CD4-positive, alpha-beta T cell treated with Interleukin-4 for 1 hour (primary cell): ENCODE results near the gene SPAG5.

ENCODE experiments used
- DNase-seq, 2 donors: peaks; one replicate each; pipeline ENCODE4 v3.0.0-alpha.2; 2020 to 2022

SPAG5 gene, protein sequence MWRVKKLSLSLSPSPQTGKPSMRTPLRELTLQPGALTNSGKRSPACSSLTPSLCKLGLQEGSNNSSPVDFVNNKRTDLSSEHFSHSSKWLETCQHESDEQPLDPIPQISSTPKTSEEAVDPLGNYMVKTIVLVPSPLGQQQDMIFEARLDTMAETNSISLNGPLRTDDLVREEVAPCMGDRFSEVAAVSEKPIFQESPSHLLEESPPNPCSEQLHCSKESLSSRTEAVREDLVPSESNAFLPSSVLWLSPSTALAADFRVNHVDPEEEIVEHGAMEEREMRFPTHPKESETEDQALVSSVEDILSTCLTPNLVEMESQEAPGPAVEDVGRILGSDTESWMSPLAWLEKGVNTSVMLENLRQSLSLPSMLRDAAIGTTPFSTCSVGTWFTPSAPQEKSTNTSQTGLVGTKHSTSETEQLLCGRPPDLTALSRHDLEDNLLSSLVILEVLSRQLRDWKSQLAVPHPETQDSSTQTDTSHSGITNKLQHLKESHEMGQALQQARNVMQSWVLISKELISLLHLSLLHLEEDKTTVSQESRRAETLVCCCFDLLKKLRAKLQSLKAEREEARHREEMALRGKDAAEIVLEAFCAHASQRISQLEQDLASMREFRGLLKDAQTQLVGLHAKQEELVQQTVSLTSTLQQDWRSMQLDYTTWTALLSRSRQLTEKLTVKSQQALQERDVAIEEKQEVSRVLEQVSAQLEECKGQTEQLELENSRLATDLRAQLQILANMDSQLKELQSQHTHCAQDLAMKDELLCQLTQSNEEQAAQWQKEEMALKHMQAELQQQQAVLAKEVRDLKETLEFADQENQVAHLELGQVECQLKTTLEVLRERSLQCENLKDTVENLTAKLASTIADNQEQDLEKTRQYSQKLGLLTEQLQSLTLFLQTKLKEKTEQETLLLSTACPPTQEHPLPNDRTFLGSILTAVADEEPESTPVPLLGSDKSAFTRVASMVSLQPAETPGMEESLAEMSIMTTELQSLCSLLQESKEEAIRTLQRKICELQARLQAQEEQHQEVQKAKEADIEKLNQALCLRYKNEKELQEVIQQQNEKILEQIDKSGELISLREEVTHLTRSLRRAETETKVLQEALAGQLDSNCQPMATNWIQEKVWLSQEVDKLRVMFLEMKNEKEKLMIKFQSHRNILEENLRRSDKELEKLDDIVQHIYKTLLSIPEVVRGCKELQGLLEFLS

DNA sequence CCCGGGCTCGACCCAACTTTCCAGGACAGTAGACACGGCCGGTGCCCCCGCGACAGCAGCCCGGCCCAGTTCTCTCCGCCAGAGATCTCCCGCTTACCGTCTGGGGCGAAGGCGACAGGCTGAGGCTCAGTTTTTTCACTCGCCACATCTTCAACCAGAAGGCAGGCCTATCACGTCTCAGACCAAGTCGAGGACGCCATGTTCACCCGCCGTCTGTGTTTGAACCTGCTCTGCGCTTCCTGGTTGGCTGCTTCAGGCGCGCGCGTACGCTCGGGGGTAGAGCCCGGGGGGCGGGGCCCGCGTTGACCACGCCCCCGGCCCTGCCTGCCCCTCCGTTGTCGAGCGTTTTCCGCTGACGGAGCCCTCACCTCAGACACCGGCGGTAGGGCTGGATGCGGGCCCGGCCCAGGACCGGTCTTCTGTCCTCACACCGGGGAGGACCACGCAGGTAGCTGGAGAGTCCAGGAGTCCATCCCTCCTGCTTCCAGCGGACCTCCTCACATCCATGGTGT lies at the start of gene SPAG5:
Gene SPAG5 (minus strand): TSS at position 227 of the 512 bp plus-strand sequence. CDS start 79 bp downstream, at position 148.
- peak; percentile 95 for DNase-seq

DNA sequence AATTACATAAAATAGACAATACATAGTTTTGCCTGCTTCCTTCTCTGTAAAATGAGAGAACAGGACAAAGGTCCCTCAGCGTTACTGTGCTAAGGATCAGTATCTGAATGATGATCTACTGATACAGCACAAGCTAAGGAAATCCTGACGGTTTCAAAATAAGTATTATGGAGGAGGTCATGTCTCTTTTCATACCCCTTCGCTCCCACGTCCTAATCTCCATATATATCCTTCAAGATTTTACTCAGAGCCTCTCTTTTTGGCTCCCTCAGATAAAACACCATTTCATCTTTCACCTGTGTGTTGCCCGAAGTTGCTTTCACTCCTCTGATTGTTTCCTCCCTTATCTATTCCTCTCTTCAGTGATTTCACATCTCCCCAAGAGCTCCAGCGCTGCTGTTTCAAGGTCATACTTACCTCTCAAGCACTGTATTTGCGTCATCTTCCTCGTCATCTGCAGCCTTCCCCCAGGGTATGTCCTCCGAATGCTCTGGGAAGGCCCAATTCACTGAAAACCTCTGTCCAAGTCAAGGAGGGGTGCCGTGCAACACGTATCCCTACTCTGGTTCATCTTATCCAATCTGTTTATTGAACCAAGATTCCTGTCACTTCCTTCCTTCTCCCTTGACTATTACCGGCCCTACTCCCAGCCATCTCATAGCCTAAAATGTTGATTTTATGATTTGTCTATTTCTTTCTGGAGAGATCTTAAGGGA lies 47.4 kb upstream of the SPAG5 start:
- peak in 1 of 2 donors; percentile 11 for DNase-seq

DNA sequence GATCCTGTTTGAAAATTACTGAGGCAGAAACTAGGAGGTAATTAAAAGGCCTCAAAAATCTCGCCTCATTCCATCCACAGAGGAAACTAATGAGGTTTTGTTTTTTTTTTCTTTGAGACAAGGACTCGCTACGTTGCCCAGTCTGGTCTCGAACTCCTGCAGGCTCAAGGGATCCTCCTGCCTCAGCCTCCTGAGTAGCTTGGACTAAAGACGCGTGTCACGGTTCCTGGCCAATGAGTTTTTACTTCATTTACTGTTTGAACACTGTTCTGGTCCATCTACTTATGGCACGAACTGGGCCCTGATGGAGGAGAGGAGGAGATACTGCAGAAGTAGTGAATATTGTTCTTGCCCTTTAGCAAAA lies 46.7 kb upstream of the SPAG5 start:
- no peak for DNase-seq

DNA sequence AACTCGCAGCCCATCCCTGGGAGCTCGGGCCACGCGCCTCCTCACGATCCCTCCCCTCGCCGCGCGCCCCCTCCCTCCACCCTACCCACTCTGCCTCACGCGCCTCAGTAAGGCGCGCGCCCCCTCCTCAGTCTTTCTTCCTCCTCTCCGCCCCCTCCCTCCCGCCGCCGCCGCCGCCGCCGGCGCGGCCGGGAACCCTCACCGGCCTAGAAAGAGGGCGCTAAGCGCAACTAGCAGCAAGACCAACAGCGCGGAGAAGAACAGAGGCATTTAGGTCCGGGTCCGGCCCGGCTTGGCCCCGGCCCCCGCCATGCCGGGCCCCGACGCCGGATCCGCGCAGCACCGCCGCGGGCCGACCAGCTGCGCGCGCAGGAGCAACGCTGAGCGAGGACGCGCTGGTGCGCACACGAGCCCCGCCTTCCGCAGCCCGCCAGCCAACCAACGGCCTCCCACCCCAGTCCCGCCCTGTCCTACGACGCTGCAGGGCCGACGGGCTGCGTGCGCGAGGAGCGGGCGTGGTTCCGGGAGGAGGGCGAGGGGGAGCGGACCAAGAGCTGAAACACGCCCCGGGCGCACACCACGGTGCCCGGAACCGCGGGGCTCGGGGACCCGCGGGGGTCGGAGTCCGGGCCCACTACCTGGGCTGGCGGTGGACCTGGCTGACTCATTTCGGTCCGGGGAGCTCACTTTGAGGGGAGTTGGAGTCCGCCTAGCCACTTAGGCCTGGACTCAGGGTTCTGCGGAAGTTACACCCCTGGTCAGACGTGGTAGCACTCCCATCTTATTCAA lies 46.2 kb upstream of the SPAG5 start, which contains the start of gene BLTP2:
Gene BLTP2 (minus strand): TSS at position 372 of the 789 bp plus-strand sequence. CDS start 102 bp downstream, at position 270.
- peak; percentile 96 for DNase-seq

DNA sequence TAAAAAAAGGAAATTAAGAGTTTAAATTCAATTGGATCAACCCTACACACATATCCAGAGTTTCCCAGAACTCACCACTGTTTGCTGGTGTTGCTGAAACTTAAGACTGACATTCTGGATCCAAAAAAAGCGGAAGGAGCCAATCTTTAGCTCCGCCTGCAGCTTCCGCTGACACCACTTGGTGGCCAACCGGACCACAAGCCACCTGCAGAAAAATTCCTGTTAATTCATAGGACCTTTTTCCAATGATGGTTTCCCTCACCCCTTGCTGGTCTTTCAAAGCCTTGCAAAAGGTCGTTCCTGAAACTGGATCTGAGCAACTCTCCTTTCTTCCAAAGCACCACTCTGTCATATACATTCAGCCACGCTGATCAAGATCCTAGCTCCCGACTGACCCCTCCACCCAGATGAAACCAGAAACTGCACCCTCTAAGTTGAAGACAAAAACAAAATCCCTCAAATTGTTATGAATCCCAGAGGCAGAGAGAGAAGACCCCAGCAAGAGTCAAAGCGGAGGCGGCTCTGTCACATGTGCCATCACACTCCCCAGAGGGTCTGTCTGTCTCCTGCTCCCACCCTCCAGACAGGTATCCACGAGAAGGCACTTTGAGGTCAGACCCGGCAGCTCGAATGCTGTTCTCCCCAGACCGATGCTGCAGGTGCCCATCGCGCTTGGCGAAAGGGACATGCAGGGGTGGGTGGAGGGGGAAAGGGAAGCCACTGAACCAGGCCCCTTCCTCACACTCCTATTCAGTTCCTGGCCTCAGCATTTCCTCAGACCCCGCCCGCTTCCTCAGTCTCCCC lies 45.4 kb upstream of the SPAG5 start:
- peak; percentile 33 to 53 for DNase-seq

DNA sequence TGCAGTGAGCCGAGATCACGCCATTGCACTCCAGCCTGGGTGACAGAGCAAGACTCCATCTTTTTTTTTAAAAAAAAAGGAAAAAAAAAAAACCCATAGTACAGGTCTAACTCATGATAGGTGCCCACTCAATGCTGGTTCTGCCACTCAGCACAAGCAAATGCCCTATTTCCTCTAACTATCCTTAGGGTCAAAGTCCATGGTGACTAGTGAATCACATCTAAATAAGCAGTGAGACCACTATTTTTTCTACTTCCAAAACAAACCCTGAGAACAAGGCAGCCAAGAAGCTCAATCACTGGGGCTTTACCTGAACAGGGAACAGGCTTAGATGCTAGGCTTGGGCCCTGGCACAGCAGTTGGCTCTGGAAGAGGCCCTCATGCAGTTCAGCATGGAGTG lies 42.8 kb upstream of the SPAG5 start:
- no peak for DNase-seq

DNA sequence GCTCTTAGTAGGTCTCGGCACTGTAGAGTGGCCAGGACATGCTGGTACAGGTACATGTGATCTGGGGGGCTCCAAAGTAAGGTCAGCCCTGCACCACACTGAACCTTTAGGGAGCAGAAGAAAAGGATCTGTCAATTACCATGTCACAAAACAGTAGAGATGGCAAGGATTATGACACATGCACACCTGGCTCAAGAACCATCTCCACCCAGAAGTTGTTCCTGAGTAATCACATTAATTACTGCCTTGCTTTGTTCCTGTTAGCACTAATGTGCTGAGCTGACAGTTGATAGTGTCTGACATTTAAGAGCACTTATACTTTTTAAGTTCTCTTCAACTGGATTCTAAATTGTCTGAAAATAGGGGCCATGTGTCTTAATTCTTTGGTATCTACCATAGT lies 36.7 kb upstream of the SPAG5 start:
- DNase-seq = no peak

DNA sequence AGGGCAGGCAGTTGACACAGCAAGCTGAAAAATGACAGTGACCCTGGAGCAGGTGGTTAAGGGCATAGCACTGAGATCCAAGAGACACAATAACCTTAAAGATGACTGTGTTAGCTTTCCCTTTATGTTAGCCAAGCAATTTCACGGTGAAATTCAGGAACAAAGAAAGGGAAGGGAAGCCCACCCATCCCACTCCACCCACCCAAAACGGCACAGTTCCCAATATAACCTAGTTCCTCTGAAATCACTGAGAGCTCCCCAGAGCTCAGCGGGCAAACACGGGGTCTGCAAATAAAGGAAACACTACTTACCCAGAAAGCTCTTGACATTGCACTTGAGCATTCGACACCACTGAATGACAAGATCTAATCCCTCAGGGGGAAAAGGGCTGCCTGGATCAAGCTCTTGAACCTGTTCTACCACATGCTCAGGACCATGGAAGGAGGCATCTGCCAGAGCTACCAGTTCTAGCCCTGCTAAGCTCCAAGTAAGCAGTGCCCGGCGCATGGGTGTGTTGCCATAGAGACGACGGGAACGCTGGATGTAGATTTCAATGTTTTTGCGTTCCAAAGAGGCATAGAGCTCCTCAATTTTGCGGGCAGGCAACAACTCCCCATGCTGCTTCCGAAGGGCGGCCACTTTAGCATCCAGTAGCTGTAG lies 35.5 kb upstream of the SPAG5 start:
- no peak for DNase-seq

DNA sequence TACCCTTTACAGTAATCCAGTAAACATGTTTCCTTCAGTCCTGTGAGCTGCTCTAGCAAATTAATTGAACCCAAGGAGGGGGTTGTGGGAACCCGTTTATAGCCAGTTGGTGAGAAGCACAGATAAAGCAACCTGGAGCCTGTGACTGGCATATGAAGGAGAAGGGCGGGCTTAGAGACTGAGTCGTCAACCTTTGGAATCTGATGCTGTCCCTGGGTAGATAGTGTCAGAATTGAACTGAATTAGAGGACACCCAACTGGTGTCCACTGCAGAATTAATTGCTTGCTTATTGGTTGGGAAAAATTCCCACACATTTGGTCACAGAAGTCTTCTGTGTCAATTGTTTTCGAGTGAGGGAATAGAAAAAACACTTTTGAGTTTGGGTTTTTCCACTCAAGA lies 28.0 kb upstream of the SPAG5 start:
- no peak for DNase-seq

DNA sequence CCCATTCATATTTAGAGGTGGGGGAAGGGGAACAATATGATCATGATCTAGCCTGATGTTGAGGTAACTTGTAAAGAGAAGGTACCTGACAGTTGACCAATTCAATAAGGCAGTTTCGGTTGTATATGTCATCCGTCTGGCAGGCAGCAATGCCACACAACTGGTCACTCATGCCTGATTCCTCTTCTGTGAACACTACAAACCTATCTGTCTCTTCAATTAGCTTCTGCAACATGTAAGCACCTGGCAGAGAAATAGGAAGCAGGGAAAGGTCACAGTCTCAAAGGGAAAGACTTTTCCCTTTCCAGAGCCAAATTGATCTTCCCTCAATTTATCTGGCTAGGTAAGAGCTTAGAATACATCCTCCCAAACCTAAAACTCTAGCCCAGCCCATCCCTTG lies 25.3 kb upstream of the SPAG5 start:
- DNase-seq = no peak

DNA sequence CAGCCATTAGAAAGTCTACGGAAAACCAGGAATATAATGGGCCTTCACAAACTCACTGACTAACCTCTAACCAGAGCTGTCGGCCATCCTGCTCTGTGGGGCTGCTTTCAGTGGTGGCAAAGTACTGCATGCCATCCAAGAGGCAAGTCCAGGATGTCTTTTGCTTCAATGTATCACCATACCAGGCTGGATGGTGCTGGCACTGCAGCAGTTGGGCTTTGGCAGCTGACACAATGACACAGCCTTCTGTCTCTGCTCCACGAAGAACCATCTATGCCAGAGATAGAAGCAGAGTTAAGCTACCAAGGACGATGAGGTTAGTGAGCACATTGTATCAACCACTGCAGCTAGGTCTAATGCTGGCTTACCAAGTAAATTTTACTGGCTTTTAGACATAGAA lies 24.9 kb upstream of the SPAG5 start:
- no peak for DNase-seq

DNA sequence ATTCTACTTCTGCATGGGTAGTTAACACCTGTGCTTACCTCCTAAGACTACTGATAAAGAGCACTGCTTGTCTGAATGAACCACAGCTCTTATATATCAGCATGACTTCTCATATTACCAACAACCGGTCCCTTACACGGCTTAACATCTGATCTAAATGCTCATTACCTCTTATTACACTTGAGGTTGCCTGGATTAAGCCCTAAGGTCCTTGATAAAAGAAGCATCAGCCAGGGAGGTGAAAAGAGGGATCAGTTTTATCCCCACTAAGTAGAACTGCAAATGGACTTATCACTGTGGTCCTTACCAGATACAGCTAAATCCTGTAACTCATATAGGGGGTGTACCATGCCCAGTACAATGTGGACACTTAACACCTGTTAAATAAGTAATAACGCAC lies 23.4 kb upstream of the SPAG5 start:
- no peak for DNase-seq

DNA sequence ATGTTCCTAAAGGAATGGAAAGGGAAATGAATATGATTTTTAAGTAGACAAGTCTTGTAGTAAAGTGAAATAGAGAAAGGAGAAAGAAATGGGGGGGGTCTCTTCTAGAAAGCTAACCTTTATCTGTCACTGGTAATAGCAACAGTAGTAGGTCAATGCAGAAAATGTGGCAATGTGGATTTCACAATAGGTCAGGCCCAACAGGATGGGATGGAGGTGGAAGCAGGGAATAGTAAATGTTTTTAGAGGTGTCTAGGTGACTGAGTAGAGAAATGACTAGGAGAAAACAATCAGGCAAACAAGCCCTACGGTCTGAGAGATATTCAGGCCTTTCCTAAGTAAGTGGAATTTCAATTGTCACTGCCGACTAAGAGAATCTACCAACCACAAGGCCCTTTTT lies 21.2 kb upstream of the SPAG5 start:
- DNase-seq = no peak

DNA sequence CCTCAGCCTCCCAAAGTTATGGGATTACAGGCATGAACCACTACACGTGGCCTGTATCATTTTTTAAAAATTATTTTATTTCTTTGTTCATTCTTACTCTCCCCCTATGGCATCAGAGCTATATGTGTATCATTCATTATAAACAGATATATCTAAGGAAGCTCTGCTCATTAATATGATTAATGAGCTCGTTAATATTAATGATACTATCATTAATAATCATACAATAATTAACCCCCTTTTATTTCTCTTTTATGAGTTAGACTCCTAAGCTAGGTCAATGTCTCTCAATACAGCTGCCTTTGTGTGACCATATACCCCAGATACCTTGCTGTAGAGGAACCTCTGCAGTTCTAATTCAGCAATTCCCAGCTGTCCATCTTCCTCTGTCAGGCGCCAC lies 19.6 kb upstream of the SPAG5 start:
- no peak for DNase-seq

DNA sequence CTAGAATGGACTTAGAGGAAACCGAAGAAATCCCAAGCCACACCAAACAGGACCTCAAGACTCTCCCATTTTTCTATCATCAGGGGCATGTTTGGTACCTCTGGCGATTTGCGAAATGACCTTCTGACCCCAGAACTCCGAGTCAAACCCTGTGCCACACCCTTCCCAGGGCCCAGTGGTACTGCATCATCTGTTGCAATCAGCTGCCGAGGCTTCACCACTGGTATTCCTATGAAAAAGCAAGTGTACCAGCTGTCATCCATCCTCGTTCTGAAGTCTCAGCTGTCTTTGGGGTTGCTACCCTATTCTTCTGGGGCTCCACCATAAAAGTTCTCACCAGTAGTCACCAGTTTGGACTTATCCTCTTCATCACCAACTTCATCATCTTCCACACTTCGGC lies 17.5 kb upstream of the SPAG5 start:
- no peak for DNase-seq

DNA sequence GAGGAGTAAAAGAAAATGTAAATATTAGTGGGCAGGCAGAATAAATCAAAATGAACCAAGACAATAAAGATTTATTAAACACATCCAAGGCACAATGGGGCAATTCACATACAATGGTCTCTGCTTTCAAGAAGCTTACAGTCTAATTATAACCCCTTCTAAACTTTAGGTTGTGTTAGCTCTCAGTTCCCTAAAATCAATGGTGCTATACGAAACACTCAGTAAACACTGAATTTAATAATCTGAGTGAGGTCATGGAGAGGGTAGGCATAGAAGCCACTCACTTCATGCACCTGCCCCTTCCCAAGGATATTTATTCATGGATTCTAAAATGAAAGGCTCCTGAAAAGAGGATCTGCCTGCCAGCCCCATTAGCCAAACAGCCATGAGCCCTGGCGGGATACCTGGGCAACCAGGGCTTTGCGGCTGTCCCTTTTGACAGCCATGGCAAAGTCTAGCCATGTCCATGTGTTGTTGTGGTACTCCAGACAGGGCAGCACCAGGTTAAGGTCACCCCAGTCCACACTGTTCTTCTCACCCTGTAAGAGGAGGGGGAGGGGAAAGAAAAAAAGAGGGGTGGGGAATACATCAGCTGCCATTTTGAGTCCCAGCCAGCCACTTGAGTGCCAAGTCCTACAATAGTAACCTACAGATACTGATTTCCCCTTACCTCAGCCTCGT lies 16.6 kb upstream of the SPAG5 start:
- no peak for DNase-seq

DNA sequence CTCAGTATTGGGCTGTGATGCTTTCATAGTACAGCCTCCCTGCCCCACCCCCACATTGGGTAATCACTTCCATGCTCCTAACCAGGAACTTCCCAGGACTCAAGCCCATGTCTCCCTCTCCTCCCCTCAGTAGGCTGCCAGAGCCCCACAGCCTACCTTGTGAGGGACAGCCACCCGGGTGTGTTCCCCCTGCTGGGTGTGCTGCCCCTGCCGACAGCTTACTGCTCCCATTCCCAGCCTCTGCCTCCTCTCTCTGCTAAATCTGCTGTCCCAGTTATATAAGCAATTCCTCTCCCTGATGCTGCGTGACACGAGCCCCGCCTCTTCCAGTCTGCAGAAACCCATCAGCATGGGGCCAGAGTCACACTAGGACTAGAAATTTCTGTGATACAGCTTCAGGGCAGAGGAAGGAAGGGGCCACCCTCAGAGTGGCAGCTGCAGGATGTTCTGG lies 15.1 kb upstream of the SPAG5 start, which contains the start of gene RSKR:
Gene RSKR (minus strand): TSS at position 255 of the 451 bp plus-strand sequence. CDS start 24 bp downstream, at position 231.
- no peak for DNase-seq

DNA sequence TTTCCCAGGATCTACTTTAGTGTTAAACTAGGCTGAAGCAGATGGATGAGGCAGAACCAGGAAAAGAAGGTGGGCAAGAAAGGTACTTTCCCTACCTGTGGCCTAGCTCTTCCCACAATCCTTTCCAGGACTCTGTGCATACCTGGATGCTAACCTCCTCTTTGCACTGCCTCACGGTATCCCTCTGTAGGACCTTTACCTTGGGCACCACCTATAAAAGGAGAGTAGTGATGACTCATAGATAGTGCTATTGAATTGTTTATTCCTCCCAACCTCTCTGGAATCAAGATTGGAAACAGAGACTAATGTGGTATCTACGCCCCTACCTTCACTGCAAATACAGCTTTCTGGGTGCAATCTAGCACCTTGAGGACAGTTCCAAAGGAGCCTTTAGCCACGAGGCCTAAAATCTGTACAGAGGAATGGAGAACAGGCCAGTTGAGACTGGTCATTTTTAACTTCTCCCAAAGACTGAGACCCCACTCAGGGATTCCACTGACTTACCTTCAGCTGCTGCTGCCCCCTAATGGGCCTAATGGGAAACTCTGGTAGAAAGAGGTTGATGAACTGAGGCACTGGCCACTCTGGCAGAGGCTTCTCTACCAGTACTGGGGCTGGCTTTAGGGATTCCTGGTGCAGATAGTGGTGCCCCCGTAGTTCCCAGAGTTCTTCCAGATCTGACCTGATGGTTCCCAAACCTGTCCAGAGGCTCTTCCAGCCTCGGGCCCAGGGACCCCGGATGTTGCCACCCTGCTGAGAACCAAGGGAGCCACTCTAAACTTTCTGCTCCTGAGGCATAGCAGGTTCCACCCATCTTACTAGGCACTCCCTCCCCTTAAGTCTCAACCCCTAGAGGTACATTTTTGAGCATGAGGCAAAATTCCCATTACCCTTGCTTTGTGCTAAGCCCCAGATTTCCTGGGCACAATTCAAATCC lies 14.4 kb upstream of the SPAG5 start:
- peak; percentile 32 to 50 for DNase-seq
